NB4 (cell line): ENCODE measurements around the gene MMD.

Source experiments
- DNase-seq: peaks from one replicate; pipeline ENCODE4 v3.0.0; 2010; ENCODE audit warnings: low read depth
- H3K4me3 ChIP-seq: one replicate; pipeline ENCODE4 v1.5.1; 2011; ENCODE audit warnings: mild to moderate bottlenecking, low read depth, low read length, moderate library complexity
- MAX ChIP-seq: IDR thresholded peaks from 2 replicates; pipeline ENCODE4 v1.6.1; 2011; ENCODE audit warnings: low read depth, low read length
- MYC ChIP-seq: IDR thresholded peaks from 2 replicates; pipeline ENCODE4 v1.6.1; 2011; ENCODE audit warnings: low read depth, low read length
- POLR2A ChIP-seq: IDR thresholded peaks from 2 replicates; pipeline ENCODE4 v1.6.1; 2011; ENCODE audit warnings: mild to moderate bottlenecking; ENCODE audit not compliant: insufficient read length; ENCODE audit errors: extremely low read depth
- TF ChIP-seq, protein P1 (sequence below): IDR thresholded peaks from one replicate; pipeline ENCODE4 v1.5.1; 2012; ENCODE audit warnings: low read depth, low read length

Gene MMD

GRCh38 chr17:55366020-55366481, 55.6 kb downstream of the MMD start:
- TF ChIP-seq MAX, result no peak
- TF ChIP-seq, protein P1, sequence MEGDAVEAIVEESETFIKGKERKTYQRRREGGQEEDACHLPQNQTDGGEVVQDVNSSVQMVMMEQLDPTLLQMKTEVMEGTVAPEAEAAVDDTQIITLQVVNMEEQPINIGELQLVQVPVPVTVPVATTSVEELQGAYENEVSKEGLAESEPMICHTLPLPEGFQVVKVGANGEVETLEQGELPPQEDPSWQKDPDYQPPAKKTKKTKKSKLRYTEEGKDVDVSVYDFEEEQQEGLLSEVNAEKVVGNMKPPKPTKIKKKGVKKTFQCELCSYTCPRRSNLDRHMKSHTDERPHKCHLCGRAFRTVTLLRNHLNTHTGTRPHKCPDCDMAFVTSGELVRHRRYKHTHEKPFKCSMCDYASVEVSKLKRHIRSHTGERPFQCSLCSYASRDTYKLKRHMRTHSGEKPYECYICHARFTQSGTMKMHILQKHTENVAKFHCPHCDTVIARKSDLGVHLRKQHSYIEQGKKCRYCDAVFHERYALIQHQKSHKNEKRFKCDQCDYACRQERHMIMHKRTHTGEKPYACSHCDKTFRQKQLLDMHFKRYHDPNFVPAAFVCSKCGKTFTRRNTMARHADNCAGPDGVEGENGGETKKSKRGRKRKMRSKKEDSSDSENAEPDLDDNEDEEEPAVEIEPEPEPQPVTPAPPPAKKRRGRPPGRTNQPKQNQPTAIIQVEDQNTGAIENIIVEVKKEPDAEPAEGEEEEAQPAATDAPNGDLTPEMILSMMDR, result no peak
- no peak overlapping the region for H3K4me3 ChIP-seq
- DNase-seq, result no peak

DNA sequence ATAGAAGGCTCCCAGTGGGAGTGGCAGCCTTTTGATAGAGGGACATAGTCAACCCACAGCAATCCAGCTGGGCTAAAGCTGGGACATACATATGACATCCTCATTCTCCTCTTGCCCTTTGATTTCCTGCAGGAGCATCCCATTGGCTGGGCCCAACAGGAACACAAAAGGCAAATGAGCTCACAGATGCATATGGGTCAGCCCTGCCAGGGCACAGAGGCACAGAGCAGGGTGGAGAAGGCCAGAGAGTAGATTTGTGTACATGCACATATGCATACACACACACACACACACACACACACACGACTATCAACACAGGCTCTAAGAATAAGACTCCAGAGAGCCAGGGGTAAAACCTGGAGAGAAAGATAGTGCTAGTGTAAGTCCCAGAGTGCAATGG, 58.6 kb downstream of the MMD start:
- TF ChIP-seq, protein P1, result no peak
- TF ChIP-seq MYC, result no peak
- TF ChIP-seq POLR2A, result no peak
- no peak for TF ChIP-seq MAX
- DNase-seq, result no peak
- H3K4me3 ChIP-seq, result no peak overlapping the region

DNA sequence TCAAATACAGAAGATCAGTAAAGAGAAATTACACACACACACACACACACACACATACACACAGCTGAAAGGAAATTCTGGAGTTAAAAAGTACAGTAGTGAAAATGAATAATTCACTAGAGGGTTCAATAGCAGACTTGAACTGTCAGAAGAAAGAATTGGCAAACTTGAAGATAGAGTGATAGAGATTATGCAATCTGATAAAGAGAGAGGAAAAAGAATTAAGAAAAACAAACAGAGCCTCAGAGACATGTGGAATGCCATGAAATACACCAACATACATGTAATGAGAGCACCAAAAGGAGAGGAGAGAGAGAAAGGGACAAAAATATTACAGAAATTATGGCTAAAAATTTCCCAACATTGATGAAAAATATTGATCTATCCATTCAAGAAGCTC, 60.7 kb downstream of the MMD start:
- no peak overlapping the region for H3K4me3 ChIP-seq
- DNase-seq, result no peak
- TF ChIP-seq POLR2A (no peak), MAX (no peak), MYC (no peak)
- TF ChIP-seq, protein P1, result no peak

GRCh38 chr17:55356434-55357328, 65.0 kb downstream of the MMD start:
- no peak for TF ChIP-seq POLR2A
- TF ChIP-seq, protein P1, result peak; percentile 67
- H3K4me3 ChIP-seq, result no peak overlapping the region
- DNase-seq, result peak; percentile 63

- TF ChIP-seq, protein P1, result no peak
- no peak for TF ChIP-seq MYC
- TF ChIP-seq POLR2A, result no peak
- no peak for TF ChIP-seq MAX
- DNase-seq, result no peak
Measured at GRCh38 chr17:55354941-55355340, 66.7 kb downstream of the MMD start.

DNA sequence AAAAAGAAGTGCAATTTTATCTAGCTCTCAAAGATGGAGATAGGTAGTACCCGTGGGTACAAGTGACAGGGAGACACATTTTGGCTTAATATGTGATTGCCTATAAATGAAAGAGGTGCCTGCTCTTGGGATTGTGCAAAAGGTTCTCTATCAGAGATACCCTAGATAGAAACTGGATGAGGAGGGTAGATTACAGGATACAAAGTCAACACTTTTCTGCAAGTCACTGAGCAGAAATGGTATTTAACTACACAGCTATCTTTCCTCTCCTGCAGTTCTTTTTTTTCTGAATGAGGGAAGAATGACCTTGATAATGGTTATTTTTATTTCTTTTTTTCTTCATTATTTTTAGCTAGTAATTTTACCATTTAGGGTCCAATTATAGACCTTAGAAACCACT, 67.6 kb downstream of the MMD start:
- no peak overlapping the region for H3K4me3 ChIP-seq
- TF ChIP-seq, protein P1, result no peak
- TF ChIP-seq MAX (no peak), POLR2A (no peak), MYC (no peak)
- DNase-seq, result no peak

More at GRCh38 chr17:55354941-55355340, 66.7 kb downstream of the MMD start:
- H3K4me3 ChIP-seq, result no peak overlapping the region
